ENCODE measurements around the gene KY. TPM values are rescaled to one million over a fixed set of nuclear protein-coding genes. Genes with fewer than 3 reads are reported as not detected.

Gene KY, protein sequence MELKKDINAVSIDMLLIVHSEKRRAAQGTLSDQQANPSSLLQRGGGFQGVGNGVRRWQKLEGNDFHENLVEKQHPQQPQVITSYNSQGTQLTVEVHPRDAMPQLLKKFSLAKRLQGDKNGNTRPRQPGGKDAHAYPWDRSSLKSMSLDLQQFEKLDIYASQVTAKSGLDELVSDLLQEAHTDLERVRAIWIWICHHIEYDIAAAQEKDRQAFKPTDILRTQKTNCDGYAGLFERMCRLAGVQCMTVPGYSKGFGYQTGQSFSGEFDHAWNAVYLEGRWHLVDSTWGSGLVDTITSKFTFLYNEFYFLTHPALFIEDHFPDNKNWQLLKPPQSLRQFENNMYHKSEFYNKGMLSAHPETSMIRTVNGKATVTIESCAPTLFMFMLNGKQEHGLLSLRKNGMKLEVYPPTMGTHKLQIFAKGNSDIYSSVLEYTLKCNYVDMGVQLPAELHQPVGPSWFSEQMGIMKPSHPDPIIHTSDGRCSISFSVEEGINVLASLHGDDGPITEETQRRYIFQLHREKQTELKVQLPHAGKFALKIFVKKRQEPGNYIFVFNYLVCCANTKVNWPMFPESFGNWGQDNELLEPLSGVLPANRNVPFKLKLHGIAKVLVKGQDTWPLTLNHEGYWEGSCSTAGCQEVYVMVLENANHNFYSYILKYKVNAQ
- under 1 TPM in 1 of 4 donors, not detected in 3; 0.88 TPM for total RNA-seq

DNA sequence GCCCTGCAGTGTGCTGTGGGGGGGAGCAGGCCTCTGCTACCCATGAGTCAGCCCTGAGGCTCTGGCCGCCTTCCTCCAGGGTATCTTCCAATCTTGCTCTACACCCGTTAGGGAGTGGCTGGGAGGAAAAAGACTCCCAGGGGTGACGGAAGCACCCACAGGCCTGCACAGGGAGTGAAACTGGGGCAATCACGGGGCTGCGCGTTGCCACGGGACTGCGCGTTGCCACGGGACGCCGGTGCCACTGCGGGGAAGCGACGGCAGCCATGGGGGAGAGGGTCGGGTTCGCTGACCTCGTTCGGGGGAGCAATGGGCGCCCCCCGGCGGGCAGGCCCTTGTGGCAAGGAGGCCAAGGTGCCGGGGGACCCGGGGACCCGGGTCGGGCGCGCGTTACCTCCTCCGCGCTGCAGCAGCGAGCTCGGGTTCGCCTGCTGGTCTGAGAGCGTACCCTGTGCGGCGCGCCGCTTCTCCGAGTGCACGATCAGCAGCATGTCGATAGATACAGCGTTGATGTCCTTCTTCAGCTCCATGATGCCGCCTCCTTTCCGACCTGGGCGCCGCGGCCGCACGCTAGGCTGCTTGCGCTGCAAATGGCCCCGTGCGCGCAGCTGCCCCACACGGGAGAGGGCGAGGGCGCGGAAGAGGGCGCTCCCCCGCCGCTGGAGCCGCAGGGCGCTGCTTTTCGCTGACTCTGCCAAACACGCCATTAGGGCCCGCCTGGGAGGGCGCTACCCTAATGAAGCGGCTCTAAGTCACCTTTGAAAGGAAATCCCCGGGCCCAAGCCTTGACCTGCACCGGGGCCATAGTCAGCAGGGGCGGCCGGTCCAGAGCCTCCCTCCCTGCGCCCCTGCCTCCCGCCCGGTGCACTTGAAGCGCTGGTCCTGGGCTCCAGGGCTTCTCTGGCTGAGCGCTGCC, at the start of gene KY:
Gene KY (minus strand): TSS at position 592 of the 916 bp plus-strand sequence. CDS start 62 bp downstream, at position 530.
- no peak for TF ChIP-seq POLR2A (IDR thresholded peaks at IDR 0.05)
- TF ChIP-seq, protein P1, sequence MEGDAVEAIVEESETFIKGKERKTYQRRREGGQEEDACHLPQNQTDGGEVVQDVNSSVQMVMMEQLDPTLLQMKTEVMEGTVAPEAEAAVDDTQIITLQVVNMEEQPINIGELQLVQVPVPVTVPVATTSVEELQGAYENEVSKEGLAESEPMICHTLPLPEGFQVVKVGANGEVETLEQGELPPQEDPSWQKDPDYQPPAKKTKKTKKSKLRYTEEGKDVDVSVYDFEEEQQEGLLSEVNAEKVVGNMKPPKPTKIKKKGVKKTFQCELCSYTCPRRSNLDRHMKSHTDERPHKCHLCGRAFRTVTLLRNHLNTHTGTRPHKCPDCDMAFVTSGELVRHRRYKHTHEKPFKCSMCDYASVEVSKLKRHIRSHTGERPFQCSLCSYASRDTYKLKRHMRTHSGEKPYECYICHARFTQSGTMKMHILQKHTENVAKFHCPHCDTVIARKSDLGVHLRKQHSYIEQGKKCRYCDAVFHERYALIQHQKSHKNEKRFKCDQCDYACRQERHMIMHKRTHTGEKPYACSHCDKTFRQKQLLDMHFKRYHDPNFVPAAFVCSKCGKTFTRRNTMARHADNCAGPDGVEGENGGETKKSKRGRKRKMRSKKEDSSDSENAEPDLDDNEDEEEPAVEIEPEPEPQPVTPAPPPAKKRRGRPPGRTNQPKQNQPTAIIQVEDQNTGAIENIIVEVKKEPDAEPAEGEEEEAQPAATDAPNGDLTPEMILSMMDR (IDR thresholded peaks at IDR 0.05): no peak
- peak within 1 kb of the TSS in 1 of 4 donors; percentile 58 for H3K27ac ChIP-seq
- no peaks in the 10 kb centered on the region for H3K36me3 ChIP-seq
- no peak for DNase-seq
- peak within 1 kb of the TSS in 3 of 4 donors; percentile 20 to 51 (median 43) for H3K4me3 ChIP-seq
- H3K4me1 ChIP-seq: peaks cover 0 to 17% (median 0%) of the 10 kb centered on the region in 4 donors
- H3K9me3 ChIP-seq: no peaks in the 10 kb centered on the region
- H3K27me3 ChIP-seq: no peaks in the 10 kb centered on the region

GRCh38 chr3:134699721-134700120, 48.9 kb upstream of the KY start:
- no peaks in the 10 kb centered on the region for H3K36me3 ChIP-seq
- H3K27me3 ChIP-seq: no peaks in the 10 kb centered on the region
- TF ChIP-seq, protein P1 (IDR thresholded peaks at IDR 0.05): no peak
- no peak for TF ChIP-seq POLR2A (IDR thresholded peaks at IDR 0.05)
- no peaks in the 10 kb centered on the region for H3K9me3 ChIP-seq
- no peak overlapping the region for H3K27ac ChIP-seq
- no peak overlapping the region for H3K4me3 ChIP-seq
- no peaks in the 10 kb centered on the region for H3K4me1 ChIP-seq
- DNase-seq: no peak

GRCh38 chr3:134699141-134699711, 48.4 kb upstream of the KY start:
- Histone ChIP-seq H3K4me1 (no peaks in the 10 kb centered on the region), H3K9me3 (no peaks in the 10 kb centered on the region), H3K27me3 (no peaks in the 10 kb centered on the region), H3K36me3 (no peaks in the 10 kb centered on the region), H3K27ac (no peak overlapping the region), H3K4me3 (no peak overlapping the region)
- no peak for DNase-seq
- TF ChIP-seq POLR2A (IDR thresholded peaks at IDR 0.05): no peak
- TF ChIP-seq, protein P1 (IDR thresholded peaks at IDR 0.05): no peak

GRCh38 chr3:134697830-134698689, 47.2 kb upstream of the KY start:
- no peak overlapping the region for H3K27ac ChIP-seq
- H3K9me3 ChIP-seq: no peaks in the 10 kb centered on the region
- no peaks in the 10 kb centered on the region for H3K27me3 ChIP-seq
- no peaks in the 10 kb centered on the region for H3K36me3 ChIP-seq
- no peak for DNase-seq
- H3K4me1 ChIP-seq: no peaks in the 10 kb centered on the region
- no peak overlapping the region for H3K4me3 ChIP-seq
- no peak for TF ChIP-seq POLR2A (IDR thresholded peaks at IDR 0.05)
- TF ChIP-seq, protein P1 (IDR thresholded peaks at IDR 0.05): no peak
